Activated CD4-positive, alpha-beta T cell treated with anti-CD3 and anti-CD28 coated beads, Interleukin-2, amount 50 U/mL, for 48 hours (primary cell): ENCODE results near the gene LHX4.
"Not testable (repeated sequence)": the region's sequence is repeated elsewhere in the genome, so short reads cannot be mapped to it uniquely, and the experiment has no call there.

Experiments used
- DNase-seq, 2 experiments: peaks; one replicate each; pipeline ENCODE4 v3.0.0-alpha.2; 2020

LHX4 gene

GRCh38 chr1:180198196-180198595 is 31.9 kb upstream of the LHX4 start:
- DNase-seq: no peak

DNA sequence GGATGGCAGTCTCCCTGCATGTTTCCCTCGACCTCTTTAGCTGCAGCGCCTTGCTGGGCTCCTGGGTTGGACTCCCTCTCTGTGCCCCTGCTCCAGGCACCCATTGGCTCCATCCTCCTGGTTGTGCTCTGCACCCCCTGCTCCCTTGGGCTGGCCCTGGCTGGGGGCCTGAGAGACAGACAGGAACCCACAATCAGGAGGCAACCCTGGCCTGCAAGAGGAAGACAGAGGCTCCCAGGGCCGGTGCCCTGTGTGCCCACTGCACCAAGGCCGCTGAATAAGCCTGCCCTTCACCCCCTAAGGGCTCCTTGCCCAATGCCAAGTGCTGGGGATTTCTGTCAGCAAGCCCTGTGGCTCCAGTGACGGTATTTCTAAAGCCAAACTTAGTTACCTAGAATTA is 31.5 kb upstream of the LHX4 start:
- no peak for DNase-seq

DNA sequence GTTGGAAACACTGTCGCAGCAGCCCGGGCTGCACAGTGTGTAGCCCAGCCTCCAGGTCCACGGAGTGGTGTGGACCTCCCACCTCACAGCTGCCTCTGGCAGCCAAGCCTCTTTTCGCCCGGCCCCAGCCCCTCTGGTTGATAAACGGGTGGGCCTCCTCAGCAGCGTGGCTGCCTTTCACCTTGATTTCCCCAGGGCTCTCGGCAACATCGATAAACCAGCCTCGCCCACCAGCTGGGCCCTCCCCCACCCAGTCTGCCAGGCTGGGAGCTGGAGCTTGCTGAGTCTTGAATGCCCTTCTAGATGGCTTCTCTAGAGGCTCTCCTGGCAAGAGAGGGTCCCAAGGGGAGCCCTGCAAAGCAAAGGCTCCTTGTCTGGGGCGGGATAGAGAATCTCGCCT is 31.0 kb upstream of the LHX4 start:
- no peak for DNase-seq

DNA sequence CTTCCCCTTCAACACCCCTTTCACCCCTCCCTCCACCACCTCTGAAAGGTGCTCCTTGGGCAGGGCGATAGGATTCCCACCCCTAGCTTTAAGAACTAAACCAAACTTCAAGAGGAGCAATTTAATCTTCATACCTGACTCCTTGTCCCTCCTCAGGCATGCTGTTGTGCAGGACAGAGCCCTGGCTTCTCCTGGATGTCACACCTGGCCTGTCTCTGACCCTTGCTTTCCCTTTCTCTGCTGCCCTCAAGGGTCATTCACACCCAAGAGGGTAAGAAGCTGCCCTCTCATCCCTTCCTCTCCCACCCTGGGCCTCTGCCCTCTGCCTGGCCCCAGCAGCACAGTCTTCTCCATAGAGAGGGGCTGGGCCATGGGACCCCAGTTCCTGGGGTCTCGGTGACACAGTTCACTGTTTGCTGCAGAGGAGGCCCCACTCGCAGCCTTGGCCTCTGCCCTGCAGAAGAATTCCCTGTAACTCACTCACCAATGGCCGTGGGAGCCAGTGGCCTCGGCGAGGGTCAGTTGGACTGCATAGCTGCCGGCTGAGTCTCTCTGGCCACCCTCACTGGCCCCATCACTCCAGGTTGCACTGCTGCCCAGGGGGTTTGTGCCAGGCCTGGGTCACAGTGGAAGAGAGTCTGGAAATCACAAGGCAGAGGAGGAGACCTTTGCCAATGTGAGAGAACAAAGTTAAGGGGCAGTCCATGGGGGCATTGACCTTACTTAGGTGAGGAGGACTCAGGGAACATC is 28.4 kb upstream of the LHX4 start:
- no peak for DNase-seq

DNA sequence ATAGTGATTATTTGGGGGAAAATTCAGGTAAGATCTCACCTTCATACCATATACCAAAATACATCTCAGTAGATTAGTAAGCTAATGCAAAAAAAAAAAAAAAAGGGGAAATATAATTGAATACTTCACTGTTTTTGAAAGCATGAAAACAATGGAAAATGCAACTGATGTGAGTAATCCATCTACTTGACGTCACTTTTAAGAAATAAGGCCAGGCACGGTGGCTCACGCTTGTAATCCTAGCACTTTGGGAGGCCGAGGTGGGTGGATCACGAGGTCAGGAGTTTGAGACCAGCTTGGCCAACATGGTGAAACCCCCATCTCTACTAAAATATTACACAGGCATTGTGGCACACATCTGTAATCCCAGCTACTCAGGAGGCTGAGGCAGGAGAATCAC is 27.5 kb upstream of the LHX4 start:
- not testable (repeated sequence) for DNase-seq

- DNase-seq: no peak
Observed at GRCh38 chr1:180204231-180204630, 25.8 kb upstream of the LHX4 start.

- DNase-seq: no peak
Observed at GRCh38 chr1:180206581-180206980, 23.5 kb upstream of the LHX4 start.

GRCh38 chr1:180208264-180208663 is 21.8 kb upstream of the LHX4 start:
- no peak for DNase-seq

DNA sequence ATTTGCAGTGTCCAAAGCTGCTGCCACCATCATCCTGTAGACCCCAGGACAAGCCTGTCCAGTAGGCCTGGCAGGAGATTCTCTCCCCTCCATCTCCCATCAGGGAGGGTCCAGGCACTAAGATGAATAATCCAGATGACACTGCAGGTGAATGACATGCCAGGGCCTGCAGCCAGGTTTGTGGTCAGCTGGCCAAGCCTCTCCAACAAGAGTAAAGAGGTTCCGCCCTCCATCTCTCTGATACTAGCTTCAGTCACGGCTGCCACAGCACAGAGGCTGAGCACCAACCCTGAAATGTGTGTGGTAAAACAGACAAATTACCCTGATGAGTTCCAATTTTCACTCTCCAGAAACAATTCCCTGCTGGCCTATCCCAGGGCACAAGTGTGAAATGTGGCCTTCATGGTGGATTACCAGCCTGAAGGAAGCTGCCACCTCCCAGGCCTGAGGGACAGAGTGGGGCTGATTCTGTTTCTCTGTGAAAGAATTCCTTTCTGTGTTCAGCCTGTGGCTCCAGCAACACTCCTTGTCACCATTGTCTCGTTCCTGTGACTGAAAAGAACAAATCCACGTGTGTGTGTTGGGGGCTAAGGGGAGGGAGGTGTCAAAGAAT is 19.9 kb upstream of the LHX4 start:
- DNase-seq: no peak

DNA sequence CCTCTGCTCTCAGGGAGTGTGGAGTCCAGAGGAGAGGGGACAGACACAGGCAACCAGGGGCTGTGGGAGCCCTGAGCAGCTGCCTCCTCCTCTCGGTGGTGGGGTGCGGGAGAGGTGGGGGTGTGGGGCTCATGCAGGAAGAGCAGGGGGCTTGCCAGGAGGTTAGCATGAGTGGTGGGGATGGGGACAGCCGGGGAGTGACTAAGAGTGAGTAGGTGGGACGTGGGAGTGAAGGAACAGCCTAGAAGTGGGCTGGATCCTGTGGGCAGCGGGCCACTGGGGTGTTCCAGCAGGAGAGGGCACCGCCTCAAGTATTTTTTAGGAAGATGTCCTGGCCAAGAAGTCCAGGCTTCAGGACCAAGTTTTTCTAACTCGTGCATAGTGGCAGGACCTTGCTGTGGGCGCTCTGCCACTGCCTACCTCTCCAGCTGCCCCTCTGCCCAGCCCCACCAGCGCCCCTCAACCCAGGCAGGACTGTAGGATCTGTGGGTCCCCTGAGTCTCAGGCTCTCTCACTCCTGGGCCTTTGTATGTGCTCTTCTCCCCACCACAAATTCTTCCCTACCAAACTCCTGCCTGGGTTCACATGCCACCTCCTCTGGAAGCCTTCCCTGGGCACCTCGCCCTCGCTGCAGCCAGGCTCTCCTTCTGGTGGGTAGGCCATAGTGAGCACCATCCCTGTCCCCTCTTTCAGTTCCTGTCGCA is 18.8 kb upstream of the LHX4 start:
- DNase-seq: no peak

- no peak for DNase-seq
Observed at GRCh38 chr1:180211860-180212229, 18.2 kb upstream of the LHX4 start.

- peak; percentile 58 to 73 for DNase-seq
Observed at GRCh38 chr1:180213401-180214170, 16.5 kb upstream of the LHX4 start.

DNA sequence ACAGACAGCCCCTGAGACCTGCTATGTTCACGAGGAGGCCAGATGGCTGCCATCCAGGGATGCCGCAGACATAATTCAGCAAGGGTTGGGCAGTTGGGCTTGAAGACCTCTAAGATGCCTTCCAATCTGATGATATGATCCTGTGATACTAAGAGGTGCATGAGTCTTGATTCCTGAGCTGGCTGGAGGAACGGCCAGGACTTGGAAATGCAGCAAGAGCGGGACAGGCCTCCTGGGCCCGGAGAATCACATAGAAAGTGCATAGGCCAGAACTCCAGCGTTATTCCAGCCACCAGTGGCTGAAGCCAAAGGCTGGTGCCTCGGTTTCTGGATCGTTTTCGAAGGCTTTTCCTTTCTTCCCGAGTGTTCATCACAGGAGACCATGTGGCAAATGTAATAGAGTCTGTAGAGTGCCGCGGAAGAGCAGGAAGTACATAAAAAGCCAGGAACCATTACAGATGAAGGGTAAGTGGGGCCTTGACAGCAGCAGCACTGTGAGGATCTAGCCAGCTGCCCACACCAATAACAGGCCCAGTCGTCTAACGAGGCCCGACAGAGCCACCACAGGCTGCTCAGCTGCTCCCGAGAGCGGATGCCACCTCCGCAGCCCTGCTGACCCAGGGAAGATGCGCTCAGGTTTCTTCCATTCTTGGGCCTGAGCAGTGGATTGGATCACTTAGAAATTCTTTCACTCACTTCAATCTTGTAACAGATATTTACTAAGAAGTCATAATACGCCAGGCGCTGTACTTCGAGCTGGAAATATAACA is 14.0 kb upstream of the LHX4 start:
- DNase-seq: no peak

- DNase-seq: no peak
Observed at GRCh38 chr1:180217006-180217405, 13.1 kb upstream of the LHX4 start.

GRCh38 chr1:180218806-180219765 is 11.0 kb upstream of the LHX4 start:
- no peak for DNase-seq

- no peak for DNase-seq
Observed at GRCh38 chr1:180219776-180220175, 10.3 kb upstream of the LHX4 start.

DNA sequence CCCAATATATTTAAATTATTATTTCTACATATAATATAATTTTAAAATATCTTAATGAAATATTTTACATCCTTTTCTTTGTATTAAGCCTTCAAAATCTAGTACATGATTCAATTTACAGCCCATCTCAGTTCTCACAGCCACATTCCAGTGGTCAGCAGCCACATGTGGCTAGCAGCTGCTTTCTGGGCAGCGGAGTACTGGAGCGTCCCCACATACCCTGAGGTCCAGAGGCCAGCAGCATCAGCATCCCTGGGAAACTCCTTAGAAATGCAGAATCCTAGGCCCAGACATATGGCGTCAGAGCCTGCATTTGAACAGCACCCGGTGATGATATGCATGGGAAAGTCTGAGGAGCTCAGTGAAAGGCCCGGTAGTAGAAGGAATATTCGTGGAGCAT is 8.6 kb upstream of the LHX4 start:
- no peak for DNase-seq

GRCh38 chr1:180224902-180225301 is 5.2 kb upstream of the LHX4 start:
- no peak for DNase-seq

DNA sequence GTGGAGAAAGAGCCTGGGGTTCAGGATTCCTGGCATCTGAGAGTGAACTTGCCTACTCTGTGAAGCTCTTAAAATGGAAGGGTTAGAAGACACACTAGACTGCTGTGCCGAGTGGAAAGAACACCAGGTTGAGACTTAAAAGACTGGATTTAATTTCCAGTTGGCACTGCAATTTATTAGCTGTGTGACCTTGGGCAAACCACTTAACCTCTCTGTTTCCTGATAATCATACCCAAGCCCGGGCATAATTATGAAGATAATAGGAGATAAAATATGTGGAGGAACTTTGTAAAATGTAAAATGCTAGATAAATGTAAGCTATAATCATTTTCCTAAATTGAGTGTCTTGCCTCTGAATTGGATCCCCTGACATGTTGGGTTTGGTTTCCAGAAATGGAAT is 4.7 kb upstream of the LHX4 start:
- DNase-seq: no peak

DNA sequence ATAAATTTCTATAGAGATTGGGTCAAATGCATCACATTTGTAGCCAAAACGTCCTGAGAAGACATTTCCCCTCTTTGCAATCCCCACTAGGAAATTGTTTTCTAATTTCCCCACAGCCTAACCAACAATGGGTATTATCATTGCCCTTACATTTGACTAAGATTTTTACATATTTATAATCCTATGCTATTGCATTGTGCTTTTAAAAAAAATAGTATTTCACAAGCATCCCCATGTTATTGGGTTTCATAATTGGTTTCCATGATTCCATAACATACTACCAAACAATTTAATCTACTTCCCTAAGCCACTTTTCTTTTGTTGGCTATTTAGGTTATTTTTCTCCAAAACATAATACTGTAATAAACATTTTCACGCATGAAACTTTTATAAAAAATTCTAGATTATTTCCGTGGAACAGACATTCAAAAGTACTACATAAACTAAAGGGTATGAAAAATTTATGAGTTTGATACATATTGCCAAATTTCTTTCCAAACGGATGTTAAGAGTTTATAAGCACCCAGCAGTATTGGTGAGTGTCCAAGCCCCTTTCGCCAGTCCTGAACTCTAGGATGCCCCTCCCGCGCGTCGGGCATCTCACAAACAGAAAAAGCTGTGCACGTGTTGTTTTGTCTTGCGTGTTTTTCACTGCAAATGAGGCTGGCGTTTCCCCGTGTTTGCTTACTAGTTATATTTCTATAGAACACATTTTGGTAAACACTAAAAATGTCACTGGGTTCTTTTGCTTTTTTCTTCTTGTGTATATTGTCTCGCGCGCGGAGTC is 2.0 kb upstream of the LHX4 start:
- DNase-seq: no peak
